ENCODE data around the gene TMEM43. TPM values are rescaled to one million over a fixed set of nuclear protein-coding genes. Genes with fewer than 3 reads are reported as not detected.

Gene TMEM43
- polyA plus RNA-seq, 1 of the 3 experiments (the other 2 are of a cell fraction), result 105 TPM

- TF ChIP-seq FOSL2 (IDR thresholded peaks at IDR 0.05; ENCODE audit: borderline replicate concordance, low read depth), result no peak
- TF ChIP-seq TAF1 (IDR thresholded peaks at IDR 0.05; ENCODE audit: borderline replicate concordance, low read depth, low read length), result no peak
- TF ChIP-seq SMC3 (IDR thresholded peaks at IDR 0.05; ENCODE audit: low read depth, low read length), result no peak
- TF ChIP-seq MXI1 (IDR thresholded peaks at IDR 0.05; ENCODE audit: low read depth, low read length), result no peak
- no peak for TF ChIP-seq TCF12 (IDR thresholded peaks at IDR 0.05)
Measured at GRCh38 chr3:14147066-14147435, 22.2 kb downstream of the TMEM43 start (continued).

GRCh38 chr3:14147617-14148016 lies 22.8 kb downstream of the TMEM43 start:
- no peak overlapping the region for H3K4me2 ChIP-seq
- TF ChIP-seq GABPA (IDR thresholded peaks at IDR 0.05; ENCODE audit: low read depth), result no peak
- TF ChIP-seq FOXM1 (IDR thresholded peaks at IDR 0.05; ENCODE audit: low read depth), result no peak
- no peak for TF ChIP-seq RCOR1 (IDR thresholded peaks at IDR 0.05; ENCODE audit: low read length)
- TF ChIP-seq USF1 (IDR thresholded peaks at IDR 0.05; ENCODE audit: borderline replicate concordance, low read depth), result no peak
- no peak for TF ChIP-seq TCF12 (IDR thresholded peaks at IDR 0.05)
- no peak for TF ChIP-seq FOXJ3 (CRISPR knock-in tag; IDR thresholded peaks at IDR 0.05)
- TF ChIP-seq NRF1 (IDR thresholded peaks at IDR 0.05; ENCODE audit: low read depth, low read length), result no peak
- no peak for TF ChIP-seq REST (IDR thresholded peaks at IDR 0.05; ENCODE audit: low read depth, low read length)
- TF ChIP-seq SIN3A (IDR thresholded peaks at IDR 0.05; ENCODE audit: borderline replicate concordance, low read depth, low read length), result no peak
- TF ChIP-seq ELF1 (IDR thresholded peaks at IDR 0.05), result no peak
- no peak for TF ChIP-seq TEAD4 (IDR thresholded peaks at IDR 0.05; ENCODE audit: borderline replicate concordance, insufficient read depth)
- TF ChIP-seq RXRA (IDR thresholded peaks at IDR 0.05; ENCODE audit: borderline replicate concordance, low read depth), result no peak
- TF ChIP-seq MEF2A (IDR thresholded peaks at IDR 0.05; ENCODE audit: borderline replicate concordance, low read depth), result no peak
- no peak for TF ChIP-seq MAX (IDR thresholded peaks at IDR 0.05; ENCODE audit: low read depth)
- TF ChIP-seq IRF3 (IDR thresholded peaks at IDR 0.05; ENCODE audit: low read depth, low read length), result no peak
- no peak for TF ChIP-seq RFX5 (IDR thresholded peaks at IDR 0.05; ENCODE audit: low read length)
- no peak for TF ChIP-seq ZBTB33 (IDR thresholded peaks at IDR 0.05; ENCODE audit: borderline replicate concordance, low read depth)
- no peak for TF ChIP-seq POLR2AphosphoS5 (IDR thresholded peaks at IDR 0.05; ENCODE audit: low read depth, low read length)
- H3K27me3 ChIP-seq (ENCODE audit: insufficient read depth), result no peaks in the 10 kb centered on the region
- H3K4me1 ChIP-seq (ENCODE audit: control insufficient read depth in 1 of 2, insufficient read depth in 2 of 2, low read depth in 1 of 2, low read length in 1 of 2), result peaks cover 16 to 26% of the 10 kb centered on the region in 2 experiments
- no peak for DNase-seq
- ChIA-PET POLR2A (interaction anchor here (0.5 kb wide), 1 partner anchor 18 kb away, joined by 3 read pairs; no protein-coding TSS in a partner anchor), CTCF (interaction anchor here (0.8 to 2.5 kb wide), 4 partner anchors 10 to 251 kb away, joined by 3 to 12 read pairs (median 4); no protein-coding TSS in a partner anchor)
- H3K36me3 ChIP-seq (replicated peaks in 1 of 2; ENCODE audit: control insufficient read depth in 1 of 2, insufficient read depth in 2 of 2, low read length in 1 of 2), result peaks cover 19 to 62% of the 10 kb centered on the region in 2 experiments
- H3K9ac ChIP-seq, result no peak overlapping the region
- no peak overlapping the region for H3K4me3 ChIP-seq (ENCODE audit: low read depth in 2 of 2, low read length in 1 of 2)
- WGBS (ENCODE audit: low lambda C conversion rate), result 85% methylated on average over 10 of the region's 12 CpGs
- H3K27ac ChIP-seq (ENCODE audit: low read depth in 2 of 2, low read length in 1 of 2), result peak overlapping the region in 1 of 2 experiments; percentile 100; a peak in 2 of 4 replicates
- no peaks in the 10 kb centered on the region for H4K20me1 ChIP-seq (ENCODE audit: insufficient read depth)
- no peaks in the 10 kb centered on the region for H3K9me2 ChIP-seq
- H2AFZ ChIP-seq (ENCODE audit: low read depth), result no peak overlapping the region
- H3K9me3 ChIP-seq, result no peaks in the 10 kb centered on the region
- H3K79me2 ChIP-seq (ENCODE audit: insufficient read depth), result no peaks in the 10 kb centered on the region
- peaks cover 30% of the 10 kb centered on the region for H3F3A ChIP-seq (replicated peaks; ENCODE audit: insufficient read depth)
